ENCODE measurements around the gene SERINC3. TPM values are rescaled to one million over a fixed set of nuclear protein-coding genes. Genes with fewer than 3 reads are reported as not detected.
"Not testable (repeated sequence)": the region's sequence is repeated elsewhere in the genome, so short reads cannot be mapped to it uniquely, and the experiment has no call there.

SERINC3 gene
- total RNA-seq, 1 donor from 2014 or later: 82.0 TPM

GRCh38 chr20:44494681-44495080 is 27.2 kb downstream of the SERINC3 start:
- intact Hi-C loops (cut with micrococcal nuclease): no loop called here

- intact Hi-C loops (cut with micrococcal nuclease): no loop called here
These were observed 27.6 kb downstream of the SERINC3 start for GRCh38 chr20:44494266-44494665.

GRCh38 chr20:44491635-44492395 is 30.1 kb downstream of the SERINC3 start:
- intact Hi-C loops (cut with micrococcal nuclease): loop anchor here (2.0 kb wide), 1 partner anchor 17 kb away; the partner anchor contains the start of gene TTPAL

- intact Hi-C loops (cut with micrococcal nuclease): loop anchor here (1.0 to 2.0 kb wide), 2 partner anchors 15 to 32 kb away; partner anchors contain the start of genes SERINC3 and TTPAL
These were observed 31.9 kb downstream of the SERINC3 start for GRCh38 chr20:44489931-44490330.

GRCh38 chr20:44489223-44489622 is 32.6 kb downstream of the SERINC3 start:
- intact Hi-C loops (cut with micrococcal nuclease): no loop called here

GRCh38 chr20:44488551-44488950 is 33.3 kb downstream of the SERINC3 start:
- intact Hi-C loops (cut with micrococcal nuclease): no loop called here

- intact Hi-C loops (cut with micrococcal nuclease): no loop called here
These were observed 36.1 kb downstream of the SERINC3 start for GRCh38 chr20:44485830-44486198.

GRCh38 chr20:44485078-44485829 is 36.6 kb downstream of the SERINC3 start:
- intact Hi-C loops (cut with micrococcal nuclease): no loop called here

- intact Hi-C loops (cut with micrococcal nuclease): no loop called here
These were observed 38.8 kb downstream of the SERINC3 start for GRCh38 chr20:44483112-44483511.

- intact Hi-C loops (cut with micrococcal nuclease): no loop called here
These were observed 40.0 kb downstream of the SERINC3 start for GRCh38 chr20:44481719-44482416.

- intact Hi-C loops (cut with micrococcal nuclease): no loop called here
These were observed 41.8 kb downstream of the SERINC3 start for GRCh38 chr20:44480097-44480496.

- intact Hi-C loops (cut with micrococcal nuclease): loop anchor here (5.0 kb wide), 3 partner anchors 173 to 1022 kb away; partner anchors contain the start of genes ADA and SRSF6
These were observed 42.2 kb downstream of the SERINC3 start for GRCh38 chr20:44479643-44480042.

GRCh38 chr20:44478206-44478605 is 43.7 kb downstream of the SERINC3 start:
- intact Hi-C loops (cut with micrococcal nuclease): loop anchor here (5.0 kb wide), 3 partner anchors 174 to 1021 kb away; partner anchors contain the start of genes ADA and SRSF6

GRCh38 chr20:44477151-44477550 is 44.7 kb downstream of the SERINC3 start:
- intact Hi-C loops (cut with micrococcal nuclease): loop anchor here (2.0 to 5.0 kb wide), 4 partner anchors 175 to 1020 kb away; partner anchors contain the start of genes ADA and SRSF6

GRCh38 chr20:44475694-44476560 is 45.9 kb downstream of the SERINC3 start, which contains the start of gene TTPAL:
Gene TTPAL (plus strand): TSS chr20:44475874. CDS start chr20:44480000, 4,126 bp downstream.
- intact Hi-C loops (cut with micrococcal nuclease): loop anchor here (1.0 to 5.0 kb wide), 11 partner anchors 15 to 1019 kb away; partner anchors contain the start of genes ADA, FITM2, OSER1 and SERINC3

GRCh38 chr20:44475372-44475693 is 46.5 kb downstream of the SERINC3 start:
- intact Hi-C loops (cut with micrococcal nuclease): loop anchor here (1.0 to 5.0 kb wide), 10 partner anchors 15 to 1018 kb away; partner anchors contain the start of genes ADA, FITM2, OSER1 and SERINC3

- intact Hi-C loops (cut with micrococcal nuclease): not testable (repeated sequence)
These were observed 49.6 kb downstream of the SERINC3 start for GRCh38 chr20:44472283-44472682.

GRCh38 chr20:44471481-44471882 is 50.4 kb downstream of the SERINC3 start:
- intact Hi-C loops (cut with micrococcal nuclease): no loop called here

GRCh38 chr20:44470327-44470726 is 51.5 kb downstream of the SERINC3 start:
- intact Hi-C loops (cut with micrococcal nuclease): no loop called here

- intact Hi-C loops (cut with micrococcal nuclease): no loop called here
These were observed 53.7 kb downstream of the SERINC3 start for GRCh38 chr20:44468044-44468782.

Measured in T-helper 1 cell treated with Interleukin-12 subunit alpha and Interleukin-12 subunit beta and Interleukin-4 antibody, amounts not matched to agents 30 ng/mL and 1 ng/mL, for 36 hours (primary cell).